ENCODE results near the gene VPS11.

VPS11 gene

GRCh38 chr11:119067371-119068222 lies at the start of gene VPS11:
VPS11 (plus strand) TSS chr11:119067818; CDS start chr11:119067824, 6 bp downstream.
- TF ChIP-seq CTCF (IDR thresholded peaks at IDR 0.05; ENCODE audit: low read length, missing control alignments) = no peak
- peak within 1 kb of the TSS; percentile 100 for H3K4me3 ChIP-seq (replicated peaks; ENCODE audit: low read depth, low read length)
- DNase-seq (ENCODE audit: low read depth) = peak; percentile 97

GRCh38 chr11:119018074-119018938 lies 49.3 kb upstream of the VPS11 start, which contains the start of the genes RPS25 and TRAPPC4:
RPS25 (minus strand) TSS chr11:119018343; CDS start chr11:119018284, 59 bp downstream.
TRAPPC4 (plus strand) TSS chr11:119018766; CDS start chr11:119018796, 30 bp downstream.
- H3K4me3 ChIP-seq (replicated peaks; ENCODE audit: low read depth, low read length) = peak within 1 kb of the TSS; percentile 89
- no peak for TF ChIP-seq CTCF (IDR thresholded peaks at IDR 0.05; ENCODE audit: low read length, missing control alignments)
- DNase-seq (ENCODE audit: low read depth) = peak; percentile 97

- no peak for DNase-seq (ENCODE audit: low read depth)
- no peak for TF ChIP-seq CTCF (IDR thresholded peaks at IDR 0.05; ENCODE audit: low read length, missing control alignments)
- peak overlapping the region; percentile 89 for H3K4me3 ChIP-seq (replicated peaks; ENCODE audit: low read depth, low read length)
These were observed 47.6 kb upstream of the VPS11 start for GRCh38 chr11:119019996-119020395.

GRCh38 chr11:119021631-119022030 lies 46.0 kb upstream of the VPS11 start:
- no peak for DNase-seq (ENCODE audit: low read depth)
- no peak for TF ChIP-seq CTCF (IDR thresholded peaks at IDR 0.05; ENCODE audit: low read length, missing control alignments)
- H3K4me3 ChIP-seq (replicated peaks; ENCODE audit: low read depth, low read length) = no peak overlapping the region

GRCh38 chr11:119023741-119024140 lies 43.9 kb upstream of the VPS11 start:
- DNase-seq (ENCODE audit: low read depth) = no peak
- no peak for TF ChIP-seq CTCF (IDR thresholded peaks at IDR 0.05; ENCODE audit: low read length, missing control alignments)
- no peak overlapping the region for H3K4me3 ChIP-seq (replicated peaks; ENCODE audit: low read depth, low read length)

- DNase-seq (ENCODE audit: low read depth) = no peak
- no peak overlapping the region for H3K4me3 ChIP-seq (replicated peaks; ENCODE audit: low read depth, low read length)
- TF ChIP-seq CTCF (IDR thresholded peaks at IDR 0.05; ENCODE audit: low read length, missing control alignments) = no peak
These were observed 43.1 kb upstream of the VPS11 start for GRCh38 chr11:119024430-119025098.

All from fibroblast of pulmonary artery (primary cell).